Testis (tissue), 2 donors: ENCODE data around the gene CASP3.

ENCODE experiments used
- POLR2A ChIP-seq: fragments of 450-650 bp; IDR thresholded peaks from one replicate; pipeline ENCODE4 v1.6.1; 2017; ENCODE audit warnings: antibody characterized with exemption, mild to moderate bottlenecking, moderate library complexity
- TF ChIP-seq, protein P1 (sequence below), 3 experiments: fragments of 450-650 bp in 2 of 3; fragments of 200-600 bp in 1 of 3; sonication (generic) in 1 of 3; IDR thresholded peaks; one replicate each; pipeline ENCODE4 v1.5.1; 2016 to 2019; ENCODE audit warnings: antibody characterized with exemption in 3 of 3, mild to moderate bottlenecking in 2 of 3, moderate library complexity in 1 of 3

DNA sequence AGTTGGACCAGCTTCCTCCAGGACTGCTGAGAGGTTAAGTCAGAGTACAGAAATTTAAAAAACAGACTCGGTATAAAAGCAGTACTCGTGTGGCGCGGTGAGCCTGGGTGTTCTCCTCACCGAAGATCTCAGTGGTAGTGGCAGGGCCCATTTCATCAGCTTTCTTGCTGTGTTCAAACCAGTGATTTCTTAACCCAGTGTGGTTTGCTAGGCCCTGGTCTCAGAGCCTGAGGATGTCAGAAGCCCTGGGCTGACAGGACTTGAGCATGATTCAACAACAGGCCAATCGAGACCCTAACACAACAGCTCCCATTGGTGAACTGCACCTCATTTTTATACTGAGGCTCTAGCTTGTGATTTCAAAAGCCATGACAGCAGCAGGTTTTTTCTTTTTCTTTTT, 23.5 kb upstream of the CASP3 start:
- TF ChIP-seq, protein P1, sequence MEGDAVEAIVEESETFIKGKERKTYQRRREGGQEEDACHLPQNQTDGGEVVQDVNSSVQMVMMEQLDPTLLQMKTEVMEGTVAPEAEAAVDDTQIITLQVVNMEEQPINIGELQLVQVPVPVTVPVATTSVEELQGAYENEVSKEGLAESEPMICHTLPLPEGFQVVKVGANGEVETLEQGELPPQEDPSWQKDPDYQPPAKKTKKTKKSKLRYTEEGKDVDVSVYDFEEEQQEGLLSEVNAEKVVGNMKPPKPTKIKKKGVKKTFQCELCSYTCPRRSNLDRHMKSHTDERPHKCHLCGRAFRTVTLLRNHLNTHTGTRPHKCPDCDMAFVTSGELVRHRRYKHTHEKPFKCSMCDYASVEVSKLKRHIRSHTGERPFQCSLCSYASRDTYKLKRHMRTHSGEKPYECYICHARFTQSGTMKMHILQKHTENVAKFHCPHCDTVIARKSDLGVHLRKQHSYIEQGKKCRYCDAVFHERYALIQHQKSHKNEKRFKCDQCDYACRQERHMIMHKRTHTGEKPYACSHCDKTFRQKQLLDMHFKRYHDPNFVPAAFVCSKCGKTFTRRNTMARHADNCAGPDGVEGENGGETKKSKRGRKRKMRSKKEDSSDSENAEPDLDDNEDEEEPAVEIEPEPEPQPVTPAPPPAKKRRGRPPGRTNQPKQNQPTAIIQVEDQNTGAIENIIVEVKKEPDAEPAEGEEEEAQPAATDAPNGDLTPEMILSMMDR (IDR thresholded peaks at IDR 0.05) = no peak
- TF ChIP-seq POLR2A = no peak
